Neural progenitor cell (in vitro differentiated cells): ENCODE results near the gene TSPAN4.

Experiments used
- CTCF ChIP-seq: fragments of 200-600 bp; sonication (generic); IDR thresholded peaks from 2 replicates; pipeline ENCODE4 v1.5.1; 2017; ENCODE audit warnings: antibody characterized with exemption, mild to moderate bottlenecking
- EZH2phosphoT487 ChIP-seq: fragments of 200-600 bp; sonication (generic); IDR thresholded peaks from 2 replicates; pipeline ENCODE4 v1.6.1; 2017; ENCODE audit warnings: antibody characterized with exemption

GRCh38 chr11:877565-877964 lies 34.9 kb downstream of the TSPAN4 start:
- TF ChIP-seq CTCF: no peak
- no peak for TF ChIP-seq EZH2phosphoT487
